Uterus (tissue), 2 donors: ENCODE results near the gene ACOD1.

Experiments used
- CTCF ChIP-seq, 4 experiments: fragments of 200-600 bp in 2 of 4; fragments of 450-650 bp in 2 of 4; sonication (generic) in 2 of 4; IDR thresholded peaks; one replicate each; pipeline ENCODE4 v1.5.1; 2016 to 2019; ENCODE audit warnings: antibody characterized with exemption in 4 of 4, mild to moderate bottlenecking in 2 of 4, moderate library complexity in 1 of 4
- POLR2A ChIP-seq, 2 donors: fragments of 450-650 bp; IDR thresholded peaks; one replicate each; pipeline ENCODE4 v1.6.1; 2016; ENCODE audit warnings: antibody characterized with exemption in 2 of 2, mild to moderate bottlenecking in 1 of 2, moderate library complexity in 1 of 2

- TF ChIP-seq CTCF (IDR thresholded peaks at IDR 0.05), result no peak
- TF ChIP-seq POLR2A (IDR thresholded peaks at IDR 0.05), result no peak
These were observed 22.9 kb downstream of the ACOD1 start for GRCh38 chr13:76971215-76971614.
